HEK293 (cell line): Measurements from ENCODE around the gene PTGIS.

ENCODE experiments used
- CTCF ChIA-PET: fragments of 350-600 bp; formaldehyde crosslinking; extraction: SDS; loops from one replicate; lab custom pipeline; 2021; ENCODE audit warnings: antibody characterized with exemption; lab: Yijun Ruan, JAX
- POLR2A ChIA-PET: fragments of 300-600 bp; formaldehyde crosslinking; extraction: SDS; loops from one replicate; lab custom pipeline; 2020; ENCODE audit warnings: antibody characterized with exemption, inconsistent platforms; lab: Yijun Ruan, JAX
- H3K27ac ChIP-seq: fragments of 200-500 bp; sonication (Bioruptor generic); 2 replicates; pipeline ENCODE4 v1.5.1; 2014; ENCODE audit warnings: low read depth, low read length, control low read depth, inconsistent platforms; ENCODE audit errors: extremely low read depth
- H3K36me3 ChIP-seq, 2 experiments: fragments of 200-500 bp in 1 of 2; sonication (Bioruptor generic) in 1 of 2; 1 replicate in 1 of 2; 2 replicates in 1 of 2; pipeline ENCODE4 v1.5.1; 2014 to 2017; ENCODE audit warnings: inconsistent platforms in 2 of 2, low read length in 2 of 2; ENCODE audit not compliant: control insufficient read depth in 2 of 2, insufficient read depth in 1 of 2
- H3K4me1 ChIP-seq: fragments of 200-500 bp; sonication (Bioruptor generic); 2 replicates; pipeline ENCODE4 v1.5.1; 2014; ENCODE audit warnings: mild to moderate bottlenecking, low read length, inconsistent platforms; ENCODE audit not compliant: control insufficient read depth, insufficient read depth
- H3K4me3 ChIP-seq: 2 replicates; pipeline ENCODE4 v1.5.1; 2011; ENCODE audit warnings: low read depth, mild to moderate bottlenecking, control low read depth, low read length, moderate library complexity
- H3K9me3 ChIP-seq: fragments of 200-500 bp; sonication (Bioruptor generic); 2 replicates; pipeline ENCODE4 v1.5.1; 2014; ENCODE audit warnings: low read depth, low read length, inconsistent platforms; ENCODE audit not compliant: control insufficient read depth, insufficient read depth
- GFI1B ChIP-seq: fragments of 450-650 bp; formaldehyde crosslinking; IDR thresholded peaks from 2 replicates; pipeline ENCODE4 v1.5.1; 2016; ENCODE audit warnings: missing biosample characterization, missing genetic modification characterization
- HOXD13 ChIP-seq: sonication (generic); formaldehyde crosslinking; IDR thresholded peaks from 2 replicates; pipeline ENCODE4 v1.8.0; 2022; ENCODE audit warnings: missing genetic modification reagents, borderline replicate concordance
- ZNF10 ChIP-seq: fragments of 450-650 bp; formaldehyde crosslinking; IDR thresholded peaks from 2 replicates; pipeline ENCODE4 v1.5.1; 2017; ENCODE audit warnings: missing biosample characterization, missing genetic modification characterization
- ZNF184 ChIP-seq: fragments of 450-650 bp; IDR thresholded peaks from 2 replicates; pipeline ENCODE4 v1.5.1; 2018; ENCODE audit warnings: missing biosample characterization, mild to moderate bottlenecking, missing genetic modification characterization
- ZNF266 ChIP-seq: fragments of 450-650 bp; formaldehyde crosslinking; IDR thresholded peaks from 2 replicates; pipeline ENCODE4 v1.5.1; 2016; ENCODE audit warnings: missing biosample characterization, missing genetic modification characterization, low read depth
- ZNF274 ChIP-seq, 2 experiments: fragments of 200-500 bp in 1 of 2; fragments of 450-650 bp in 1 of 2; sonication (Bioruptor generic) in 1 of 2; formaldehyde crosslinking in 1 of 2; IDR thresholded peaks; 2 replicates each; pipeline versions ENCODE4 v1.5.1 to v1.6.1; 2014 to 2016; ENCODE audit warnings: borderline replicate concordance in 1 of 2, inconsistent platforms in 1 of 2, low read length in 1 of 2, missing biosample characterization in 1 of 2, missing genetic modification characterization in 1 of 2
- ZNF311 ChIP-seq: fragments of 450-650 bp; formaldehyde crosslinking; IDR thresholded peaks from 2 replicates; pipeline ENCODE4 v1.5.1; 2017; ENCODE audit warnings: missing biosample characterization, missing genetic modification characterization, borderline replicate concordance
- ZNF335 ChIP-seq: fragments of 450-650 bp; formaldehyde crosslinking; conservative IDR thresholded peaks from 2 replicates; pipeline ENCODE4 v1.5.1; 2016; ENCODE audit warnings: missing biosample characterization, missing genetic modification characterization
- ZNF426 ChIP-seq: fragments of 450-650 bp; formaldehyde crosslinking; IDR thresholded peaks from 2 replicates; pipeline ENCODE4 v1.5.1; 2017; ENCODE audit warnings: missing biosample characterization, missing genetic modification characterization, mild to moderate bottlenecking, inconsistent platforms, moderate library complexity
- ZNF433 ChIP-seq: fragments of 450-650 bp; formaldehyde crosslinking; IDR thresholded peaks from 2 replicates; pipeline ENCODE4 v1.5.1; 2016; ENCODE audit warnings: missing biosample characterization, missing genetic modification characterization, low read depth
- ZNF549 ChIP-seq: fragments of 450-650 bp; IDR thresholded peaks from 2 replicates; pipeline ENCODE4 v1.5.1; 2018; ENCODE audit warnings: missing biosample characterization, missing genetic modification characterization, mild to moderate bottlenecking, inconsistent platforms, moderate library complexity
- ZNF558 ChIP-seq: fragments of 450-650 bp; formaldehyde crosslinking; IDR thresholded peaks from 2 replicates; pipeline ENCODE4 v1.5.1; 2016; ENCODE audit warnings: missing biosample characterization, missing genetic modification characterization
- ZNF571 ChIP-seq: fragments of 450-650 bp; formaldehyde crosslinking; IDR thresholded peaks from 2 replicates; pipeline ENCODE4 v1.5.0; 2017; ENCODE audit warnings: missing biosample characterization, missing genetic modification characterization
- ZNF610 ChIP-seq: fragments of 450-650 bp; formaldehyde crosslinking; IDR thresholded peaks from 2 replicates; pipeline ENCODE4 v1.5.1; 2016; ENCODE audit warnings: missing biosample characterization, missing genetic modification characterization, borderline replicate concordance
- ZNF747 ChIP-seq: fragments of 450-650 bp; formaldehyde crosslinking; IDR thresholded peaks from 2 replicates; pipeline ENCODE4 v1.5.1; 2016; ENCODE audit warnings: missing biosample characterization, missing genetic modification characterization
- ZNF76 ChIP-seq: fragments of 450-650 bp; formaldehyde crosslinking; IDR thresholded peaks from 2 replicates; pipeline ENCODE4; 2016; ENCODE audit warnings: low read depth, missing biosample characterization, missing genetic modification characterization, borderline replicate concordance
- ZNF791 ChIP-seq: fragments of 450-650 bp; formaldehyde crosslinking; IDR thresholded peaks from 2 replicates; pipeline ENCODE4 v1.5.1; 2016; ENCODE audit warnings: missing biosample characterization, missing genetic modification characterization
- TF ChIP-seq, protein P1 (sequence below): fragments of 450-650 bp; formaldehyde crosslinking; IDR thresholded peaks from 2 replicates; pipeline ENCODE4 v1.5.1; 2016; ENCODE audit warnings: missing biosample characterization, missing genetic modification characterization
- TF ChIP-seq, protein P2 (sequence below): fragments of 450-650 bp; formaldehyde crosslinking; IDR thresholded peaks from 2 replicates; pipeline ENCODE4 v1.5.1; 2016; ENCODE audit warnings: missing biosample characterization, missing genetic modification characterization
- TF ChIP-seq, protein P3 (sequence below): fragments of 450-650 bp; formaldehyde crosslinking; conservative IDR thresholded peaks from 2 replicates; pipeline ENCODE4 v1.5.1; 2016; ENCODE audit warnings: low read depth, missing biosample characterization, missing genetic modification characterization
- TF ChIP-seq, protein P4 (sequence below): fragments of 450-650 bp; formaldehyde crosslinking; IDR thresholded peaks from 2 replicates; pipeline ENCODE4 v1.5.1; 2016; ENCODE audit warnings: missing biosample characterization, missing genetic modification characterization
- TF ChIP-seq, protein P5 (sequence below): IDR thresholded peaks from 2 replicates; pipeline ENCODE4 v1.6.1; 2011; ENCODE audit warnings: mild to moderate bottlenecking, low read depth, low read length, borderline replicate concordance

The PTGIS gene

DNA sequence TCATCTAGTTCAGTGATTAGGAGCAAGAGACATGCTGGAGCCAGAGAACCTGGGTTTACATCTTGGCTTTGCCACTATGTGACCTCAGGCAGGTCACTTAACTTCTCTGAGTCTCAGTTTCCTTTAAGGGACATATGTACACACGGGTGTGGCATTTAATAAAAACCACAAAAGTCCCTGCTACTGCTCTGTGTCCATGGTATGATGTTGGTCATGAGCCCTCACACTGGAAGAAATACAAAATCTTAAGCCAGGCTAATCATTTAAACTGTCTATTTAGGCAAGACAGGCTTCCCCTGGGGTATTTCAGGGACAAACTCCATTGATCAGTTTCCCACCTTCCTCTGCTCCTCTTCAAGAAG, 12.9 kb upstream of the PTGIS start:
- Histone ChIP-seq H3K36me3 (no peaks in the 10 kb centered on the region), H3K4me3 (no peak overlapping the region), H3K9me3 (no peaks in the 10 kb centered on the region), H3K27ac (no peak overlapping the region), H3K4me1 (no peaks in the 10 kb centered on the region)
- ChIA-PET POLR2A (no interaction called here), CTCF (interaction anchor here (0.6 to 0.7 kb wide), 2 partner anchors 36 to 47 kb away, joined by 3 read pairs; no protein-coding TSS in a partner anchor)
- TF ChIP-seq ZNF426 (tag by site-specific recombination) (no peak), ZNF610 (no peak), ZNF10 (tag by site-specific recombination) (no peak), ZNF311 (tag by site-specific recombination) (no peak), ZNF76 (tag by site-specific recombination) (no peak), ZNF266 (tag by site-specific recombination) (no peak), GFI1B (tag by site-specific recombination) (no peak), HOXD13 (no peak), ZNF747 (tag by site-specific recombination) (no peak), ZNF558 (tag by site-specific recombination) (no peak), ZNF274 (IDR thresholded peaks at IDR 0.05; ENCODE audit: low read length) (no peak), ZNF274 (tag by site-specific recombination; IDR thresholded peaks at IDR 0.05; ENCODE audit: borderline replicate concordance) (no peak), ZNF571 (tag by site-specific recombination) (no peak), ZNF549 (no peak)
- TF ChIP-seq, protein P1, sequence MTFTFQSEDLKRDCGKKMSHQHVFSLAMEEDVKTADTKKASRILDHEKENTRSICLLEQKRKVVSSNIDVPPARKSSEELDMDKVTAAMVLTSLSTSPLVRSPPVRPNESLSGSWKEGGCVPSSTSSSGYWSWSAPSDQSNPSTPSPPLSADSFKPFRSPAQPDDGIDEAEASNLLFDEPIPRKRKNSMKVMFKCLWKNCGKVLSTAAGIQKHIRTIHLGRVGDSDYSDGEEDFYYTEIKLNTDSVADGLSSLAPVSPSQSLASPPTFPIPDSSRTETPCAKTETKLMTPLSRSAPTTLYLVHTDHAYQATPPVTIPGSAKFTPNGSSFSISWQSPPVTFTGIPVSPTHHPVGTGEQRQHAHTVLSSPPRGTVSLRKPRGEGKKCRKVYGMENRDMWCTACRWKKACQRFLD (tag by site-specific recombination): no peak
- TF ChIP-seq, protein P2, sequence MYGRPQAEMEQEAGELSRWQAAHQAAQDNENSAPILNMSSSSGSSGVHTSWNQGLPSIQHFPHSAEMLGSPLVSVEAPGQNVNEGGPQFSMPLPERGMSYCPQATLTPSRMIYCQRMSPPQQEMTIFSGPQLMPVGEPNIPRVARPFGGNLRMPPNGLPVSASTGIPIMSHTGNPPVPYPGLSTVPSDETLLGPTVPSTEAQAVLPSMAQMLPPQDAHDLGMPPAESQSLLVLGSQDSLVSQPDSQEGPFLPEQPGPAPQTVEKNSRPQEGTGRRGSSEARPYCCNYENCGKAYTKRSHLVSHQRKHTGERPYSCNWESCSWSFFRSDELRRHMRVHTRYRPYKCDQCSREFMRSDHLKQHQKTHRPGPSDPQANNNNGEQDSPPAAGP (tag by site-specific recombination): no peak
- TF ChIP-seq, protein P3, sequence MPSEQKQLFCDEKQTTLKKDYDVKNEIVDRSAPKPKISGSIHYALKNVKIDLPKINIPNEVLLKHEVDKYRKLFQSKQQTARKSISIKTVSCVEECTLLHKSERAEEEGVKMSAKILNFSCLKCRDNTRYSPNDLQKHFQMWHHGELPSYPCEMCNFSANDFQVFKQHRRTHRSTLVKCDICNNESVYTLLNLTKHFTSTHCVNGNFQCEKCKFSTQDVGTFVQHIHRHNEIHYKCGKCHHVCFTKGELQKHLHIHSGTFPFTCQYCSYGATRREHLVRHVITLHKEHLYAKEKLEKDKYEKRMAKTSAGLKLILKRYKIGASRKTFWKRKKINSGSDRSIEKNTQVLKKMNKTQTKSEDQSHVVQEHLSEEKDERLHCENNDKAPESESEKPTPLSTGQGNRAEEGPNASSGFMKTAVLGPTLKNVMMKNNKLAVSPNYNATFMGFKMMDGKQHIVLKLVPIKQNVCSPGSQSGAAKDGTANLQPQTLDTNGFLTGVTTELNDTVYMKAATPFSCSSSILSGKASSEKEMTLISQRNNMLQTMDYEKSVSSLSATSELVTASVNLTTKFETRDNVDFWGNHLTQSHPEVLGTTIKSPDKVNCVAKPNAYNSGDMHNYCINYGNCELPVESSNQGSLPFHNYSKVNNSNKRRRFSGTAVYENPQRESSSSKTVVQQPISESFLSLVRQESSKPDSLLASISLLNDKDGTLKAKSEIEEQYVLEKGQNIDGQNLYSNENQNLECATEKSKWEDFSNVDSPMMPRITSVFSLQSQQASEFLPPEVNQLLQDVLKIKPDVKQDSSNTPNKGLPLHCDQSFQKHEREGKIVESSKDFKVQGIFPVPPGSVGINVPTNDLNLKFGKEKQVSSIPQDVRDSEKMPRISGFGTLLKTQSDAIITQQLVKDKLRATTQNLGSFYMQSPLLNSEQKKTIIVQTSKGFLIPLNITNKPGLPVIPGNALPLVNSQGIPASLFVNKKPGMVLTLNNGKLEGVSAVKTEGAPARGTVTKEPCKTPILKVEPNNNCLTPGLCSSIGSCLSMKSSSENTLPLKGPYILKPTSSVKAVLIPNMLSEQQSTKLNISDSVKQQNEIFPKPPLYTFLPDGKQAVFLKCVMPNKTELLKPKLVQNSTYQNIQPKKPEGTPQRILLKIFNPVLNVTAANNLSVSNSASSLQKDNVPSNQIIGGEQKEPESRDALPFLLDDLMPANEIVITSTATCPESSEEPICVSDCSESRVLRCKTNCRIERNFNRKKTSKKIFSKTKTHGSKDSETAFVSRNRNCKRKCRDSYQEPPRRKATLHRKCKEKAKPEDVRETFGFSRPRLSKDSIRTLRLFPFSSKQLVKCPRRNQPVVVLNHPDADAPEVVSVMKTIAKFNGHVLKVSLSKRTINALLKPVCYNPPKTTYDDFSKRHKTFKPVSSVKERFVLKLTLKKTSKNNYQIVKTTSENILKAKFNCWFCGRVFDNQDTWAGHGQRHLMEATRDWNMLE: no peak
- TF ChIP-seq, all 188 proteins: peak for 0

DNA sequence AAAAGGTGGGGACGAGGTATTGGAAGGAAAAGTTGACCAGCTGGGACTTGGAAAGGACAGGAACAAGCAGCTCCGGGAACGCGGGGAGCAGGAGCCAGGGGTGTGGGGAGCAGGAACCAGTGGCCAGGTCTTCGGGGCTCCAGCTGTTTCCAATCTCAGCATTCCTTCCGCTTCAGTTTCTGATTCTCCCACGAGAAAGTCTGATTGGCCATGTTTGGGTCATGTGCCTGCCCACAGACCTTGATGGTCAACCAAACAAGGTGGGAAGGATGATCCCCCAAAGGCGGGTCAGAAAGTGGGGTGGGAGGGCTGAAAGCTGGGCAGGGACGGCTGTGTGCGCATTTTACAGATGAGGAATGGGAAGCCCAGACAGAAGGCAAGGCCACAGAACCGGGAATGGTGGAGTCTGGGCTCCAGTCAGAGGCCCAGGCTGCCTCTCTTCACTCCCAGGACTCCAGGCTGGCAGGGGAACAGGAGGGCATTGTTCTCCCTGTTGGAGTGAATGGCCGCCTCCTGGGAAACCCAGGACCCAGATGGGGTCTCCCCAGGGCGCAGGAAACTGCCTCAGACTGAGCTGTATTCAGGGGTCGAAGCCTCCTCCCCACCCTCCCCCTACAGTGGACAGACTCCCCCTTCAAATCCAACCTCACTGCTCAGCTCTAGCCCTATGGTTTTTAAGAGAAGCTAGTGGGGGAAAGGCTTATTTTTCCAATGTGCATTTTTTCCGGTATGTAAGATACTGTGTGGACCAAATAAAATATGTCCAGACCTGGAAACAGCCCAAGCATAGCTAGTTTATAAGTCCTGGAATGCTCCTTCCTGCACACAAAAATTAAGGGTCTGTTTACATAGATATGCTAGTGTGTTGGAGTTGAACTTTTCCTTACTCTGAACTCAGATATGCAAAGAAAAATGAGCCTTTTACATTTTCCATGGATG, 12.2 kb upstream of the PTGIS start:
- Histone ChIP-seq H3K36me3 (no peaks in the 10 kb centered on the region), H3K4me1 (no peaks in the 10 kb centered on the region), H3K4me3 (no peak overlapping the region), H3K27ac (no peak overlapping the region), H3K9me3 (no peaks in the 10 kb centered on the region)
- CTCF ChIA-PET: interaction anchor here (0.5 to 1.0 kb wide), 5 partner anchors 11 to 103 kb away, joined by 3 to 6 read pairs (median 3); no protein-coding TSS in a partner anchor
- POLR2A ChIA-PET: interaction anchor here (0.6 kb wide), 1 partner anchor 530 kb away, joined by 6 read pairs; no protein-coding TSS in a partner anchor
- TF ChIP-seq, protein P4, sequence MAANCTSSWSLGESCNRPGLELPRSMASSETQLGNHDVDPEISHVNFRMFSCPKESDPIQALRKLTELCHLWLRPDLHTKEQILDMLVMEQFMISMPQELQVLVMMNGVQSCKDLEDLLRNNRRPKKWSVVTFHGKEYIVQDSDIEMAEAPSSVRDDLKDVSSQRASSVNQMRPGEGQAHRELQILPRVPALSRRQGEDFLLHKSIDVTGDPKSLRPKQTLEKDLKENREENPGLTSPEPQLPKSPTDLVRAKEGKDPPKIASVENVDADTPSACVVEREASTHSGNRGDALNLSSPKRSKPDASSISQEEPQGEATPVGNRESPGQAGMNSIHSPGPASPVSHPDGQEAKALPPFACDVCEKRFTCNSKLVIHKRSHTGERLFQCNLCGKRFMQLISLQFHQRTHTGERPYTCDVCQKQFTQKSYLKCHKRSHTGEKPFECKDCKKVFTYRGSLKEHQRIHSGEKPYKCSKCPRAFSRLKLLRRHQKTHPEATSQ: no peak
- no peak for TF ChIP-seq ZNF433 (tag by site-specific recombination)
- TF ChIP-seq ZNF335 (tag by site-specific recombination): no peak
- TF ChIP-seq, protein P5, sequence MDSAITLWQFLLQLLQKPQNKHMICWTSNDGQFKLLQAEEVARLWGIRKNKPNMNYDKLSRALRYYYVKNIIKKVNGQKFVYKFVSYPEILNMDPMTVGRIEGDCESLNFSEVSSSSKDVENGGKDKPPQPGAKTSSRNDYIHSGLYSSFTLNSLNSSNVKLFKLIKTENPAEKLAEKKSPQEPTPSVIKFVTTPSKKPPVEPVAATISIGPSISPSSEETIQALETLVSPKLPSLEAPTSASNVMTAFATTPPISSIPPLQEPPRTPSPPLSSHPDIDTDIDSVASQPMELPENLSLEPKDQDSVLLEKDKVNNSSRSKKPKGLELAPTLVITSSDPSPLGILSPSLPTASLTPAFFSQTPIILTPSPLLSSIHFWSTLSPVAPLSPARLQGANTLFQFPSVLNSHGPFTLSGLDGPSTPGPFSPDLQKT: no peak
- no peak for TF ChIP-seq ZNF184 (tag by site-specific recombination)
- no peak for TF ChIP-seq ZNF791
